ENCODE measurements around the gene ALG5.
A peak's percentile ranks its signal among the peaks of the same experiment; 100 is the strongest.

ALG5 gene

DNA sequence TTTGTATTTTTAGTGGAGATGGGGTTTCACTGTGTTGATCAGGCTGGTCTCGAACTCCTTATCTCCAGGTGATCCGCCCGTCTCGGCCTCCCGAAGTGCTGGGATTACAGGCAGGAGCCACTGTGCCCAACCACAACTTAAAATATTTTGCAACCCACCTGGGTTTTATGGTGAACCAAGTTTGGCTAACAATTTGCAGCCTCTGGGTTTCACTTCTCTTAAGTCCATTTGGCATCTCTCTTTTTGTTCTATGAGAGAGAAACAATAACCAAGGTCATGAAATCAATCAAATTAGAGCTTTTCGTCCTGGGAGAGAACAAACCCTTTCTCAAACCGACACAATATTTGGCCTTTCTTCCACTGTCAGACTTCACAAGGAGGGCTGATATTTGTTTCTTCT is 73.5 kb downstream of the ALG5 start:
- TF ChIP-seq, protein P1, sequence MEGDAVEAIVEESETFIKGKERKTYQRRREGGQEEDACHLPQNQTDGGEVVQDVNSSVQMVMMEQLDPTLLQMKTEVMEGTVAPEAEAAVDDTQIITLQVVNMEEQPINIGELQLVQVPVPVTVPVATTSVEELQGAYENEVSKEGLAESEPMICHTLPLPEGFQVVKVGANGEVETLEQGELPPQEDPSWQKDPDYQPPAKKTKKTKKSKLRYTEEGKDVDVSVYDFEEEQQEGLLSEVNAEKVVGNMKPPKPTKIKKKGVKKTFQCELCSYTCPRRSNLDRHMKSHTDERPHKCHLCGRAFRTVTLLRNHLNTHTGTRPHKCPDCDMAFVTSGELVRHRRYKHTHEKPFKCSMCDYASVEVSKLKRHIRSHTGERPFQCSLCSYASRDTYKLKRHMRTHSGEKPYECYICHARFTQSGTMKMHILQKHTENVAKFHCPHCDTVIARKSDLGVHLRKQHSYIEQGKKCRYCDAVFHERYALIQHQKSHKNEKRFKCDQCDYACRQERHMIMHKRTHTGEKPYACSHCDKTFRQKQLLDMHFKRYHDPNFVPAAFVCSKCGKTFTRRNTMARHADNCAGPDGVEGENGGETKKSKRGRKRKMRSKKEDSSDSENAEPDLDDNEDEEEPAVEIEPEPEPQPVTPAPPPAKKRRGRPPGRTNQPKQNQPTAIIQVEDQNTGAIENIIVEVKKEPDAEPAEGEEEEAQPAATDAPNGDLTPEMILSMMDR (IDR thresholded peaks at IDR 0.05; ENCODE audit: low read length, missing control alignments) = no peak
- no peak overlapping the region for H3K4me3 ChIP-seq (replicated peaks; ENCODE audit: low read depth, low read length)

DNA sequence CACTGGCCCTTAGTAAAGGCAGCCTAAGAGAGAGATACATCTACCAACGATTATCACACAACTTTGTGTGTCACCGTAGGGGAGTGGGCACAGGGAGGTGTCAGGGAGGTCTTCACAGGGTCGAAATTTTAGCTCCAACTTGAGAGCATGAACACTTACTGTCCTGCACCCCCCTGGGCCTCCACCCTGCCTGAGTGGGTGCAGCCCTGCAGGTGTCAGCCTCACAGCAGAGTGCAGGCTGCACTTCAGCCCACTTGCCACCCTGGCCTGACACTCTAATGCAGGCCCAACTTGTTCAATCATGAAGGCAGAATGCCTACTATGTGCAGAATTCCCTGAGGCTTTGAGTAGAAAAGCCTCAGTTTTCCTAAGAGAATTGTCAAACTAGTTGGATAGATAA is 75.1 kb downstream of the ALG5 start:
- TF ChIP-seq, protein P1 (IDR thresholded peaks at IDR 0.05; ENCODE audit: low read length, missing control alignments) = no peak
- no peak for DNase-seq (ENCODE audit: low read depth)
- H3K4me3 ChIP-seq (replicated peaks; ENCODE audit: low read depth, low read length) = no peak overlapping the region

More for the DNA sequence above, 73.5 kb downstream of the ALG5 start:
- DNase-seq (ENCODE audit: low read depth) = no peak

- TF ChIP-seq, protein P1 (IDR thresholded peaks at IDR 0.05; ENCODE audit: low read length, missing control alignments) = no peak
- no peak overlapping the region for H3K4me3 ChIP-seq (replicated peaks; ENCODE audit: low read depth, low read length)
- DNase-seq (ENCODE audit: low read depth) = no peak
Measured at GRCh38 chr13:36921631-36922301, 77.4 kb downstream of the ALG5 start.

- TF ChIP-seq, protein P1 (IDR thresholded peaks at IDR 0.05; ENCODE audit: low read length, missing control alignments) = no peak
- peak overlapping the region; percentile 38 for H3K4me3 ChIP-seq (replicated peaks; ENCODE audit: low read depth, low read length)
- DNase-seq (ENCODE audit: low read depth) = no peak
Measured at GRCh38 chr13:36920616-36921185, 78.4 kb downstream of the ALG5 start.

DNA sequence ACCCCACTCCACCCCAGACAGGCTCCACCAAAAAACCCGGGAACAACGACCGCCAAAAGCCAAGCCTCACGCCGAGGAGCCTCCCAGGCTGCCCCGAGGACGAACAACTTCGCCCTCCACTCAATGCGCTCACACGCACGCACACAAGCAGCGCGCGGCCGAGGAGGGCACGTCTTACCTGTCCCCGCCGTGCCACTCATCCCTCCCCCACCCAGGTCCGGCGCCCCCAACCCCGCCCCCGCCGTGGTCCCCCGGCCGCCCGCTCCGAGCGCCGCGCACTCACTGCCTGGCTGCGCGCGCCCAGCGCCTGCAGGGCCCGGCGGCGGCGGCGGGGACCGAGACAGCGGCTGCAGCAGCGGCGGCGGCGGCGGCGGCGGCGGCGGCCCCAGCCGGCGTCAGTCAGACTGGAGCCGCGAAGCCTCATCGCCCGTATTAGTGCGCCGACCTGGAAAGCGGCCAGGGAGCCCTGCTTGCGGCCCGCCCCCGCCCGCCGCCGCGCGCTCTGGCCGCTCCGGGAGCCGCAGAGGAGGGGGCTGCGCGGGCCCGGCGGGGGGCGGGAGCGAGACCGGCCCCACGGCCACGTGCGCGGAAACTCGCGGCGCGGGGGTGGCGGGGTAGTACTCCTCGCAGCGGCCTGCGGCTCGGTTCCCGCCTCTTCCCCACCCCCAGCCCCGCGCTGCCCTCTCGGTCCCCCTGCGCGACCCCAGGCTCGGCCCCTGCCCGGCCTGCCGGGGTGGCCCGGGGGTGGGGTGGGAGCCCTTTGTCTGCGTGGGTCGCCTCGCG is 79.1 kb downstream of the ALG5 start, which contains the start of gene SMAD9:
Gene SMAD9, minus strand, starts transcription at position 406 of the 783 bp plus-strand sequence. CDS start 40,549 bp downstream, outside the sequence.
- DNase-seq (ENCODE audit: low read depth) = peak; percentile 73
- peak within 1 kb of the TSS; percentile 58 for H3K4me3 ChIP-seq (replicated peaks; ENCODE audit: low read depth, low read length)
- TF ChIP-seq, protein P1 (IDR thresholded peaks at IDR 0.05; ENCODE audit: low read length, missing control alignments) = no peak

DNA sequence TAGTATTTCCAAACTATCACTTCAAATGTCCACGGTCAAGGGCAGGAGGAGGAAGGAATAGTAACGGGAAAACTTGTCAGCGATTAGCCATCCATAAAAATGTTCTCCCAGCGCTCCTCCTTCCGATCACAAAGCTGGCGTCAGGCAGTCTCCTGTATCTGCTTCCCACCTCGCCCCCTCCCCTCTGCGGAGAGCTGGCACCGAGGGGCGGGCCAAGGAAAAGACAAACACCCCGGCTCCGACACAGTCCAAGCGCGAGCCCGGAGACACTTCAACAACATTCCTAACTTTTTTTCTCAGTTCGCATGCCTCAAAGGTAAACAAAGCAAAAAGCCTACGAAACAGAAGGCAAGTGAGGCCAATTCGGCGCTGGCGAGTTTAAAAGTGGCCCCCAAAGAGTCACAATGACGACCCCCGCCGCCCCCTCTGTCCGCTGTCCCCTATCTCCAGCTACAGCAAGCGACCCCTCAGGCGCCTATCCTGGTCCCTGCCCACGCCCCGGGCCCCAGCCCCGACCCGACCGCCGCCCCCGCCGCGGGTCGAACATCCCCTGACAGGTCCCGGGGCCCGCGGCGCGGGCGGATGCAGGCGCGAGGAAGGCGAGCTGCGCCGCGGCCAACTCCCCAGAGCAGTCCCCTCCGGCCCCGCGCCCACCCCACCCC is 79.8 kb downstream of the ALG5 start:
- H3K4me3 ChIP-seq (replicated peaks; ENCODE audit: low read depth, low read length) = peak overlapping the region; percentile 58
- TF ChIP-seq, protein P1 (IDR thresholded peaks at IDR 0.05; ENCODE audit: low read length, missing control alignments) = no peak
- DNase-seq (ENCODE audit: low read depth) = peak; percentile 17
